ENCODE measurements around the gene ENTR1. TPM values are rescaled to one million over a fixed set of nuclear protein-coding genes. Genes with fewer than 3 reads are reported as not detected.

The ENTR1 gene
- total RNA-seq, 1 donor, result 28.0 TPM

DNA sequence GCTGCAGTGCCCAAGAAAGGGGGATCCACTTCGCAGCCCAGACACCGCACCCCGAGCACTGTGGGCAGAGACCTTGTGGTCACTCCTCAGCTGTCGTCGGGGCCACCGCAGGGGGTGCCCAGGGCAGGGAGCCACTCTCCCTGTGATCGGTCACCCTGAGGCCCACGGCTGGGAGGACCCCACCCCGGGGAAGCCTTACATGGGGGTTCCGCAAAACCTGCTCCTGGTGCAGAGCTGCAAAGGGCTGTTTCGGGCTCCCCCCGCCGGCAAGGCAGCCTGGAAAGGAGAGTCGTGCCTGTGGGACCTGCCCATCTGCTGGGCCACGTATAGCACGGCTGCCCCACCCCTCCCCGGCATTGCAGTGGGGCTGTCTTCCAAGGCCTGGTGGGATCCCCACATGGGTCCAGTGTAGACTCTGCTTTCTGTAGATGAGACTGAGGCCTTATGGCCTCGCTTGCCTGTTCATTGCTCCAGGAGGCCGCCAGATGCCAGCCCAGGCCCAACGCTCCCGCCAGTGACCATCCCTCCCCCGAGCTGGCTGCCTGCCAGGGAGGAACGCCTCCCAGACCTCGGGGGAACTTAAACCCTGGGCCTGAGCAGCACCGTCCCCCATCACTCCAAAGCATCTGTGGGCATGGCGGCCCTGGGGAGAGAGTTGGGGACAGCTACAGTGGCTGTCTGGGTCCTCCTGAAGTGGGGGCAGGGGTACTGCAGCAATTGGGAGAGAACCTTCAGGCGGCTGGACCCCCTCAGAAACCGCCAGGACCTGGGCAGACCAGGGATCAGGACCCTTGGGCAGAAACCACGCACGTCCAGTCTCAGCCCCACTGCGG lies 45.3 kb downstream of the ENTR1 start:
- no peak for DNase-seq (ENCODE audit: low read depth in 2 of 3, low spot score in 2 of 3)

- no peak for DNase-seq (ENCODE audit: low read depth in 2 of 3, low spot score in 2 of 3)
Measured at GRCh38 chr9:136363949-136364748, 46.3 kb downstream of the ENTR1 start.

DNA sequence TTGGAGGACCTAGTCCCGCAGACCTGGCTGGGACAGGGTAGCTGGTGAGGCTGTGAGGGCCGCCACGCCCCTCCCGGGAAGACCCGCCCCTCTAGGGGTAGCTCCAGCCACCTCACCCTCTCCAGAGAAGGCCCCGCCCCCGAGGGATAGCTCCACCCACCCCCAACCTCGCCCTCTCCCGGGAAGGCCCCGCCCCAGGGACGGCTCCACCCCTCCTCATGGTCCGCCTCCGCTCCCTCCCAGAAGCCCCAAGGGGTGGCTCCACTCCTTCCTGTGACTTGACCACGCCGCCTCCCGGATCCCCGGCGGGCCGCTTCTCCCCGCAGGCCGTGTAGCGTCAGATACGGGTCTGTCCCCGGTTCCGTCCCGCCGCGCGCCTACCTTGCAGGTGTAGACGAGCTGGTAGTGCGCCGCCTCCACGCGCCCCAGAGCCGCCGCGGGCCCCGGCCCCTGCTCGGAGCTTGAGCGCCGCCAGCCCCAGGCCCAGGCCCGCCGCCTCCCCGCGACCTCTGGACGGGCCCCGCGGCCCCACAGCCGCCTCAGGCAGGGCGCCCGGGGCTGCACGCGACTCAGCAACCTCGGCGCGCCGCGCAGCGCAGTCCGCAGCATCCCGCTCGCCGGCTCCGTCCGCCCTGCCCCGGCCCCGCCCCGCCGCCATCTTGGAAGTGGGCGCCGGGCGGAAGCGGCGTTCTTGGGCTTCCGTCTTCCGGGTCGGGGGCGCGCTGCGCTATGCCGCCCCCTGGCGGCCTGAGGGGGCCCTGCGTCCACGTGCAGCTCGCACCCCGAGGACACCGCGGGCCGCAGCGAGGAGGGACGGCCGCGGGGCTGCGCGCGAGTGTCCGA lies 47.1 kb downstream of the ENTR1 start, which contains the start of gene DNLZ:
DNLZ (minus strand) TSS at position 639 of the 843 bp plus-strand sequence; CDS start at position 609, 30 bp downstream.
- DNase-seq (ENCODE audit: low read depth in 2 of 3, low spot score in 2 of 3), result peak; percentile 86 to 94 (median 92)

GRCh38 chr9:136362450-136362784 lies 48.0 kb downstream of the ENTR1 start:
- no peak for DNase-seq (ENCODE audit: low read depth in 2 of 3, low spot score in 2 of 3)

DNA sequence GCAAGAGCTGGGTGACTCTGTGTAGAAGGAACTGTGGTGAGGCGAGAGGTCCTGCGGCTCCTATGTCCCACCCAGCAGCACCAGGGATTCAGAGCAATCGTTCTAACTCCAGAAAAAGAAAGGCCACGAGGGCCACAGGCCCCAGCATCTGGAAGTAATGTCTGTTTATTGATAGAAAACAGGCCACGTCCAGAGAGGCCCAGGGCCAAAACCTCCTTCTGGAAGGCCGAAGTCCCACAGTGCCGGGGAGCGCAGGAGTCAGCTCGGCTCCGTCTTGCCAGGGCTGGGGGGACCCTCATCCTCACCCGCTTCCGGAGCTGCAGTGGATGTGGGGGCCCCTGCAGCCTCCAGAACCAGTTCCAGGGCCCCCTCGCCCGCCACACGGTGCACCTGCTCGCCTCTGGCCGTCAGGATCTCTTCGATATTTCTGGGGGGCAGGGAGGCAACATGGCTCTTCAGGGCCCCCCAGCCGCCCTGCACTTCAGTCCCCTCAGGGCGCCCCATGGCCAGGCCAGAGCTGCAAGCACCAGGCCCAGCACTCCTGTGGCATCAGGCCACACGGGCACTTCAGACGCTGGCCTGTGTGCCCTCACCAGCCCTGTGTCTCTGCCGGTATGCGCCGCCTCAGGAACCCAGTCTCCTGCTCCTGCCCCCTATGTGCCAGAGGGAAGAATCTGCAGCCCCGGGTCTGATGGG lies 48.5 kb downstream of the ENTR1 start:
- no peak for DNase-seq (ENCODE audit: low read depth in 2 of 3, low spot score in 2 of 3)

GRCh38 chr9:136361047-136361753 lies 49.2 kb downstream of the ENTR1 start:
- DNase-seq (ENCODE audit: low read depth in 2 of 3, low spot score in 2 of 3), result no peak

GRCh38 chr9:136359774-136360718 lies 50.4 kb downstream of the ENTR1 start:
- DNase-seq (ENCODE audit: low read depth in 2 of 3, low spot score in 2 of 3), result no peak

GRCh38 chr9:136358888-136359287 lies 51.5 kb downstream of the ENTR1 start:
- no peak for DNase-seq (ENCODE audit: low read depth in 2 of 3, low spot score in 2 of 3)

DNA sequence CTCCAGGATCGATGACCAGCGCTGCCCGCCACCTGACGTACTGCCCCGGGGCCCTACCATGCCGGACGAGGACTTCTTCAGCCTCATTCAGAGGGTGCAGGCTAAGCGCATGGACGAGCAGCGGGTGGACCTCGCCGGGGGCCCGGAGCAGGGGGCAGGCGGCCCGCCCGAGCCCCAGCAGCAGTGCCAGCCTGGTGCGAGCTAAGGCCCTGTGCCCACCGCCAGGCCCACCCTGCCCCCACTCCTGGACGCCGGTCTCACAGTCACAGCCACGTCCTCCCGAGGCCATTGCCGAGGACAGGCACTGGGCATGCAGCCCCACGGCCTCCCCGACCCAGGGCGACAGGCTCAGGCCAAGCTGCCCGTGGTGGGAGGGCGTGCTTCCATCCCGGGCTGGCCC lies 52.4 kb downstream of the ENTR1 start:
- DNase-seq (ENCODE audit: low read depth in 2 of 3, low spot score in 2 of 3), result no peak

- no peak for DNase-seq (ENCODE audit: low read depth in 2 of 3, low spot score in 2 of 3)
Measured at GRCh38 chr9:136357202-136357725, 53.1 kb downstream of the ENTR1 start.

- no peak for DNase-seq (ENCODE audit: low read depth in 2 of 3, low spot score in 2 of 3)
Measured at GRCh38 chr9:136355616-136356557, 54.5 kb downstream of the ENTR1 start.

DNA sequence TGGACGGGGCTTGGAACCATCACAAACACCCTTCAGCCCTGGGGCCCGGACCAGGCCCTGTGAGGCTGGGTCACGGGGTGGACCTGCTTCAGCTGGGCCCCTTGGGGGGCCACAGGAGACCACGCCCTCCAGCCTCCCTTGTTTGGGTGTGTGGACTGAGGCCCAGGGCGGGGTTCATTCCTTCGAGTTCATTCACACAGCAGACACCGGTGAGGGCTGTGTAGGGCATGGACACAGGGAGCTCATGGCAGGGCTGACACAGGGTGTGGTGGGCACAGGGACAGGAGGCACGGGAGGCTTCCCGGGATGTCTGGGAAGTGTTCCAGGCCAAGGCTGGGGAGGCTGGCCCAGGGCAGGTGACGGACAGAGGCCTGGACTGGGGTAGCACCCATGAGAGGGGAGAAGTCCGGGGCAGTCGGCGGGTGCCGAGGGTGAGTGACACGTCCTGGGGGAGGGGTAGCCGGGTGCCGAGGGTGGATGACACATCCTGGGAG lies 55.8 kb downstream of the ENTR1 start:
- no peak for DNase-seq (ENCODE audit: low read depth in 2 of 3, low spot score in 2 of 3)

GRCh38 chr9:136353757-136354488 lies 56.5 kb downstream of the ENTR1 start:
- no peak for DNase-seq (ENCODE audit: low read depth in 2 of 3, low spot score in 2 of 3)

DNA sequence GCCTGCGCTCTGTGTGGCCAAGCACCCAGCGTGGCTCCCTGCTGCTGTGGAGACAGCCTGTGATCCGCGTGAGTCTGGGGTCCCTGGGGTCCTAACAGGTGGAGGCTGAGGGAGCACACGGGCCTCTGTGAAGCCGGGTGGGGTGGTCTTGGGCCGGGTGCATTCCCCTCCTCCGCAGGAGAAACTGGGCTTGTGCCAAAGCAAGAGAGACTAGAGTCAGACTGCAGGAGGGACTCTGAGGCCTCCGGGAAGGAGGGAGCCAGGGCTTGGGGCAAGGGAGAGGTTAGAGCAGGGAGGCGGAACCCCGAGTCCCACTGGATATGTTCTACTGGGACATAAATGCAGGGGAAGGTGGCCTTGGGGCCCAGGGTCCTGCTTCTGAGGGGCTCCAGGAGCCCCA lies 57.3 kb downstream of the ENTR1 start:
- DNase-seq (ENCODE audit: low read depth in 2 of 3, low spot score in 2 of 3), result no peak

DNA sequence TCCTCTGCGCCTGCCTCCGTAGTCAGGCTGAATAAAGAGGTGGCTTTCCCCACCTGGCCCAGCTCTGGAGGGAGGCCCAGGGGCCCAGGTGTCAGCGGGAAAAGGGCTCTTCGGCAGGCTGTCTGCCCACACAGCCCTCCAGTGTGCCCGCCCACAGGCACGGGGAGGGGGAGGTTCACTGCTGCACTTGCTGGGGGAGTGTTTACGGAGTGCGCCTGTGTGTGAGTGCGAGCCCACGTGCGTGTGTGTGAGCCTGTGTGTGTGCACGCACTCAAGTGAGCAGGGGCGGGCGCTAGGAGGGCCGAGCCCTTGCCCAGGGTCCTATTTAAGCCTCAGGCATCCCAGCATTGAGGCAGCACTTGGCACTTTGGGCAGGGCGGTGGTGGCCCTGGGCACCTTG lies 57.7 kb downstream of the ENTR1 start:
- DNase-seq (ENCODE audit: low read depth in 2 of 3, low spot score in 2 of 3), result no peak
